HFFc6 (cell line): Measurements from ENCODE around the gene P3H3. TPM values are rescaled to one million over a fixed set of nuclear protein-coding genes. Genes with fewer than 3 reads are reported as not detected.

Experiments
- DNase-seq: peaks from one replicate; pipeline ENCODE4 v3.0.0-alpha.2; 2018
- H3K27ac Mint-ChIP-seq: 2 replicates; pipeline ENCODE4 v1.8.0; 2020; ENCODE audit warnings: mild to moderate bottlenecking, mixed read lengths
- H3K27me3 Mint-ChIP-seq: 2 replicates; pipeline ENCODE4 v1.8.0; 2021; ENCODE audit warnings: mild to moderate bottlenecking, moderate library complexity, mixed read lengths; ENCODE audit not compliant: insufficient read depth
- H3K36me3 Mint-ChIP-seq: 2 replicates; pipeline ENCODE4 v1.8.0; 2021; ENCODE audit warnings: low read depth, mixed read lengths
- H3K4me1 Mint-ChIP-seq: 2 replicates; pipeline ENCODE4 v1.8.0; 2020; ENCODE audit warnings: low read depth, mixed read lengths
- H3K4me3 Mint-ChIP-seq: 2 replicates; pipeline ENCODE4 v1.8.0; 2020; ENCODE audit warnings: mild to moderate bottlenecking, moderate library complexity, mixed read lengths
- H3K9me3 Mint-ChIP-seq: 2 replicates; pipeline ENCODE4 v1.8.0; 2020; ENCODE audit warnings: mild to moderate bottlenecking, mixed read lengths
- CTCF ChIP-seq: fragments of 200-600 bp; sonication (generic); IDR thresholded peaks from 2 replicates; pipeline ENCODE4 v1.5.0; 2021; ENCODE audit warnings: antibody characterized with exemption, mild to moderate bottlenecking
- total RNA-seq, 6 experiments: library from RNA; stranded (reverse); fragmentation: NEBNext Ultra II Directional; extraction: Animal tissue kit (Norgen Biotek cat#: 25700); gene quantifications; 2 replicates in 1 of 6; 3 replicates in 5 of 6; pipeline ENCODE4 v1.2.3, GENCODE V29; 2021

Gene P3H3
- total RNA-seq, 6 experiments from 2014 or later: 94.0 to 109 (median 103) TPM

DNA sequence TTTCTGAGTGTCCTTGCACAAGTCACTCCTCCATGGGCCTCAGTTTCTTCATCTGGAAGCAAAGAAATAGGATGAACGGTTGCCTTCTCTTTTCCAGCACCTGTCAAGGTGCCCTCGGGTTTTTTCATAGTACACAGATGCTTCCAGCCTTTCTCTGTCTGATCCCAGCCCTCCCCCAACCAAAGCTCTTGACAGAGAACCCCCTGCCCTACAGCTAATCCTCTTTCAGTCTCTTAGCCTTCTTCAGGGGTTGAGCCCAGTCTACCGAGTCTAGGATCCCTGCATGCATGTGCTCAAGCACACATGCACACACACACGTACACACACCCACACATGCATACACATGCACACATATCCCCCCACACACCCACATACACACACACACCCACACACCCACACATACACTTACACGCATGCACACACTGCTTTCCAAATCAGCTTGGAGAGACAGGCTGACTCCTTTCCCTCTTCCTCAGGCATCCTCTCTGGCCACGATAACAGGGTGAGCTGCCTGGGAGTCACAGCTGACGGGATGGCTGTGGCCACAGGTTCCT lies 18.2 kb downstream of the P3H3 start:
- no peak for DNase-seq
- H3K27ac Mint-ChIP-seq: no peak overlapping the region
- peaks cover 33% of the 10 kb centered on the region for H3K36me3 Mint-ChIP-seq
- TF ChIP-seq CTCF: no peak
- H3K27me3 Mint-ChIP-seq: peaks cover 5% of the 10 kb centered on the region
- no peak overlapping the region for H3K4me3 Mint-ChIP-seq
- no peaks in the 10 kb centered on the region for H3K9me3 Mint-ChIP-seq
- H3K4me1 Mint-ChIP-seq: peaks cover 19% of the 10 kb centered on the region

DNA sequence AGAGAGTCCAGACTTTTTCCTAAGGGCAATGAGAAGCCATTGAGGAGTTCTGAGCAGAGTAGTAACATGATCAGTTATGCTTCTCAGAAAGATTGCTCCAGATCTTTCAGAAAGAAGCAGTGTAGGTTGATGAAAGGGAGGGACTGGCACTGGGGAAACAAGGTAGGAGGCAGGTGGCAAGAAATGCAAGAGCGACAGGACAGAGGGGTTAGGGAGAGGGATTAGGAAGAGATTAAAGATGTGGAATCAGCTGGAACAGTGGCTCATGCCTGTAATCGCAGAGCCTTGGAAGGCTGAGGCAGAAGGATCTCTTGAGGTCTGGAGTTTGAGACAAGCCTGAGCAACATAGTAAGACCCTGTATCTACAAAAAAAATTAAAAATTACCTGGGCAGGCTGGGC lies 19.5 kb downstream of the P3H3 start:
- H3K36me3 Mint-ChIP-seq: peaks cover 33% of the 10 kb centered on the region
- no peak for TF ChIP-seq CTCF
- H3K27me3 Mint-ChIP-seq: peaks cover 11% of the 10 kb centered on the region
- H3K27ac Mint-ChIP-seq: peak overlapping the region; percentile 9; the same call in 1 of the 2 replicates
- peaks cover 19% of the 10 kb centered on the region for H3K4me1 Mint-ChIP-seq
- no peak for DNase-seq
- no peaks in the 10 kb centered on the region for H3K9me3 Mint-ChIP-seq
- no peak overlapping the region for H3K4me3 Mint-ChIP-seq

- H3K4me3 Mint-ChIP-seq: peak overlapping the region; percentile 98
- H3K9me3 Mint-ChIP-seq: no peaks in the 10 kb centered on the region
- no peak overlapping the region for H3K27ac Mint-ChIP-seq
- H3K4me1 Mint-ChIP-seq: peaks cover 34% of the 10 kb centered on the region
- TF ChIP-seq CTCF: no peak
- H3K27me3 Mint-ChIP-seq: peaks cover 14% of the 10 kb centered on the region
- H3K36me3 Mint-ChIP-seq: peaks cover 41% of the 10 kb centered on the region
- no peak for DNase-seq
Measured at GRCh38 chr12:6849427-6849826, 21.2 kb downstream of the P3H3 start.

DNA sequence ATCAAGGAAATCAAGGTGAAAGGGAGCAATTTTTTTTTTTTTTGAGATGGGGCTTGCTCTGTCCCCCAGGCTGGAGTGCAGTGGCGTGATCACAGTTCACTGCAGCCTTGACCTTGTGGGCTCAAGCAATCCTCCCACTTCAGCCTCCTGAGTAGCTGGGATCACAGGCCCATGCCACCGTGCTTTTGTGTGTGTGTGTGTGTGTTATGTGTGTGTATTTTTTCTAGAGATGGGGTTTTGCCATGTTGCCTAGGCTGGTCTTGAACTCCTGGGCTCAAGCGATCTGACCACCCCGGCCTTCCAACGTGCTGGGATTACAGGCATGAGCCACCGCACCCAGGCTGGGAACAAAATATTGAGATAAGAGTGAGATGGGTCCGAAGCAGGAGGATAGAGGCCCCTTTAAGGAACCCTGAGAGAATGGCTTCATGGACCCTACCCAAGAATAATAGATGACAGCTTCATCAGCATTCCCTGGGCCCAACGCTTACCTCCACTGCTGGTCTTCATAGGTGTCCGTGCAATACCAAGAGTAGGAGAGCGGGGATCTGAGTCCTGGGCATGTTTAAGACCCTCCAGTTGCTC lies 21.9 kb downstream of the P3H3 start:
- Mint-ChIP-seq H3K4me1 (peaks cover 35% of the 10 kb centered on the region), H3K27ac (peak overlapping the region; percentile 93), H3K4me3 (peak overlapping the region; percentile 98), H3K36me3 (peaks cover 35% of the 10 kb centered on the region), H3K9me3 (no peaks in the 10 kb centered on the region), H3K27me3 (peaks cover 14% of the 10 kb centered on the region)
- no peak for DNase-seq
- no peak for TF ChIP-seq CTCF

DNA sequence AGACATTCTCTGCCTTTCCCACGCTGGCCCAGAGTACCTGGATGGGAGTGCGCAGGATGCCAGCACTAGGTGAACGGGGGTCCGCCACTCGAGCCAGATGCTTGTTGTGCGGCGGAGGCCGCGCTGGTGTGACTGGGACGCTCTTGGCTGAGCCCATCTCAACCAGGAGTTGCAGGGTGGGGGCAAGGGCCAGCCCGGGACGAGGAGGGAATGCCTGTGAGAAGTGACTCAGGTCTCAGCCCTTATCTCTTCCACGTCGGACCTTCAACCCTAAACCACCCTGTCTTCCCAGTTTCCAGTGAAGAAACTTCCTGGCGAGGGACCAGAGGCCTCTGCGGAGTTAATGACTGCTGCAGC lies 22.6 kb downstream of the P3H3 start:
- peaks cover 14% of the 10 kb centered on the region for H3K27me3 Mint-ChIP-seq
- peaks cover 35% of the 10 kb centered on the region for H3K4me1 Mint-ChIP-seq
- peaks cover 35% of the 10 kb centered on the region; the same call in 1 of the 2 replicates for H3K36me3 Mint-ChIP-seq
- no peak for DNase-seq
- no peaks in the 10 kb centered on the region for H3K9me3 Mint-ChIP-seq
- TF ChIP-seq CTCF: no peak
- H3K4me3 Mint-ChIP-seq: peak overlapping the region; percentile 98
- H3K27ac Mint-ChIP-seq: peak overlapping the region; percentile 93
